ENCODE data around the gene SHANK1.

- TF ChIP-seq YY1 (IDR thresholded peaks at IDR 0.05; ENCODE audit: insufficient read depth, insufficient read length), result no peak
- no peak for TF ChIP-seq SUZ12 (IDR thresholded peaks at IDR 0.05; ENCODE audit: extremely low read depth, insufficient read depth, insufficient read length)
Observed at GRCh38 chr19:50667177-50667758, 52.3 kb downstream of the SHANK1 start.

Data from NT2/D1 (cell line).